ENCODE data around the gene KRTAP1-4.
"Not testable (repeated sequence)": the region's sequence is repeated elsewhere in the genome, so short reads cannot be mapped to it uniquely, and the experiment has no call there.

The KRTAP1-4 gene

DNA sequence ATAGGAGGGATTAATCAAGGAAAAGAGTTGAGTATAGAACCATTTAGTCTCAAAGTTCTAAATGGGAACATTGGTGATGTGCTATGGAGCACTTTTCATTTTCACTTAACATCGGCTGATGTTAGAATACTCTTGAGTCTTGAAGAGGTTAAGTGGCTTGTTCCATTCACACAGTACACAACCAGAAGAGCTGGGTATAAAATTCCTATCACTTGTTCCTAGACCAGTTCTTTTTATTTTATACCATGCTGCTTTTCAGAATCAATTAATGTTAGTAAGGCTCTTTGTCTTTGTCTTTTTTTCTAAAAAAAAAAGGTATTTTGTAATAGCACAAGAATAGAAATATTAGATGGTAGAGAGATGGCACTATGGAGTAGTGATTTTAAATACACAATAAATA, 13.0 kb upstream of the KRTAP1-4 start:
- Histone ChIP-seq H3K4me3 (no peak overlapping the region), H3K27ac (no peak overlapping the region)
- TF ChIP-seq, protein P1, sequence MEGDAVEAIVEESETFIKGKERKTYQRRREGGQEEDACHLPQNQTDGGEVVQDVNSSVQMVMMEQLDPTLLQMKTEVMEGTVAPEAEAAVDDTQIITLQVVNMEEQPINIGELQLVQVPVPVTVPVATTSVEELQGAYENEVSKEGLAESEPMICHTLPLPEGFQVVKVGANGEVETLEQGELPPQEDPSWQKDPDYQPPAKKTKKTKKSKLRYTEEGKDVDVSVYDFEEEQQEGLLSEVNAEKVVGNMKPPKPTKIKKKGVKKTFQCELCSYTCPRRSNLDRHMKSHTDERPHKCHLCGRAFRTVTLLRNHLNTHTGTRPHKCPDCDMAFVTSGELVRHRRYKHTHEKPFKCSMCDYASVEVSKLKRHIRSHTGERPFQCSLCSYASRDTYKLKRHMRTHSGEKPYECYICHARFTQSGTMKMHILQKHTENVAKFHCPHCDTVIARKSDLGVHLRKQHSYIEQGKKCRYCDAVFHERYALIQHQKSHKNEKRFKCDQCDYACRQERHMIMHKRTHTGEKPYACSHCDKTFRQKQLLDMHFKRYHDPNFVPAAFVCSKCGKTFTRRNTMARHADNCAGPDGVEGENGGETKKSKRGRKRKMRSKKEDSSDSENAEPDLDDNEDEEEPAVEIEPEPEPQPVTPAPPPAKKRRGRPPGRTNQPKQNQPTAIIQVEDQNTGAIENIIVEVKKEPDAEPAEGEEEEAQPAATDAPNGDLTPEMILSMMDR (IDR thresholded peaks at IDR 0.05) = no peak
- no peak for DNase-seq (ENCODE audit: low spot score)

DNA sequence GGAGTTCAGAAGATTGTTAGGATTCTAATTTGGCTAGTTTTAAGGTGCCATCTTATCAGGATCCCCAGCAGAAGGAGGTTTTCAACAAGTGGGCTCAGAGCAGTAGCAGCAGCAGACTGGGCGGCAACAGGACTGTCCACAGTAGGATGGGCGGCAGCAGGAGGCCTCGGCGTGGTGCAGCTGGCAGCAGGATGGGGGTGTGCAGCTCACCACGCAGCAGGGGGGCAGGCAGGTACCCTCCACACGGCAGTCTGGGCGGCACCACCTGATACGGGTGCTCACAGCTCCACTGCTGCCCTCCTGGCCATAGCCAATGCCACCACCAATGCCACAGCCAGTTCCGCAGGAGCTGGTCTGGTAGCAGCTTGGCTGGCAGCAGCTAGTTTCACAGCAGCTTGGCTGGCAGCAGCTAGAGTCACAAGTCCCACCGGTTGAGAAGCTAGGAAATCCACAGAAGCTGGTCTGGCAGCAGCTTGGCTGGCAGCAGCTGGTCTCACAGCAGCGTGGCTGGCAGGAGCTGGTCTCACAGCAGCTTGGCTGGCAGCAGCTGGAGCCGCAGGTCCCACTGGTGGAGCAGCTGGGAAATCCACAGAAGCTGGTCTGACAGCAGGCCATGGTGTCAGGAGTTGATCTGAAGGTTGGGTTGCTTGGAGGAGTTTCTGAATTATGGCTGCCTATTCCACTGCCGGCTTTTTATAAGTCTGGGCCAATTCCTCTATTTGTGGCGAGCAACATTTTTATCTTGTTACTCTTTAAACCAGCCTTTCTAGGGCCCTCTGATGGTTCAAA, 11.0 kb upstream of the KRTAP1-4 start, which contains the start of gene KRTAP1-1:
TSS of gene KRTAP1-1 (minus strand) at position 668 of the 789 bp plus-strand sequence. CDS start at position 615, 53 bp downstream.
- not testable (repeated sequence) for H3K4me3 ChIP-seq; DNase-seq (ENCODE audit: low spot score); H3K27ac ChIP-seq

DNA sequence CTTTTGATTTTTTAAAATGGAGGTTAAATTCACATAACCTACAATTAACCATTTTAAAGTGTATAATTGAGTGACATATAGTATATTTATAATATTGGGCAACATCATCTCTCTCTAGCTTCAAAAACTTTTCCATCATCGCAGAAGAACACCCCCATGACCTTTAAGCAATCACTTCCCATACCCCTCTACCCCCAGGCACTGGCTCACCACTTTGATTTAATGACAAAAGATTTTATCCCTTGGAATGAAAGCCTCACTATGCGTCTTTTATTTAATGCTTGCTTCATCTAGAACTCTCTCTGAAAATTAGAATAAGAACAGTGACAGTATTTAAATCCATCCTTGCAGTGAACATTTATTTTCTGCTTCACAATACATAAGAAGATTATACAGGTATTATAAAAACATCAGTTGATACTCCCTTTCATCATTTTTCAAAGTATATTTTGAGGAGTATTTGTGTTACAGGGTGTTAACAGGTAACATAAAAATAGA, 7.9 kb upstream of the KRTAP1-4 start:
- Histone ChIP-seq H3K27ac (no peak overlapping the region), H3K4me3 (no peak overlapping the region)
- no peak for DNase-seq (ENCODE audit: low spot score)
- TF ChIP-seq, protein P1 (IDR thresholded peaks at IDR 0.05) = no peak

DNA sequence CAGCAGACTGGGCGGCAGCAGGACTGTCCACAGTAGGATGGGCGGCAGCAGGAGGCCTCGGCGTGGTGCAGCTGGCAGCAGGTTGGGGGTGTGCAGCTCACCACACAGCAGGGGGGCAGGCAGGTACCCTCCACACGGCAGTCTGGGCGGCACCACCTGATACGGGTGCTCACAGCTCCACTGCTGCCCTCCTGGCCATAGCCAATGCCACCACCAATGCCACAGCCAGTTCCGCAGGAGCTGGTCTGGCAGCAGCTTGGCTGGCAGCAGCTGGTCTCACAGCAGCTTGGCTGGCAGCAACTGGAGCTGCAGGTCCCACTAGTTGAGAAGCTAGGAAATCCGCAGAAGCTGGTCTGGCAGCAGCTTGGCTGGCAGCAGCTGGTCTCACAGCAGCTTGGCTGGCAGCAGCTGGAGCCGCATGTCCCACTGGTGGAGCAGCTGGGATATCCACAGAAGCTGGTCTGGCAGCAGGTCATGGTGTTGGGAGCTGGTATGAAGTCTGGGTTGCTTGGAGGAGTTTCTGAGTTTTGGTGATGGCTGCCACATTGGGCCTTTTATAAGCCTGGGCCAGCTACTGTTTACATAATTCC, 4.4 kb upstream of the KRTAP1-4 start, which contains the start of gene KRTAP1-3:
TSS of gene KRTAP1-3 (minus strand) at position 529 of the 590 bp plus-strand sequence. CDS start at position 476, 53 bp downstream.
- not testable (repeated sequence) for H3K27ac ChIP-seq; DNase-seq (ENCODE audit: low spot score)

DNA sequence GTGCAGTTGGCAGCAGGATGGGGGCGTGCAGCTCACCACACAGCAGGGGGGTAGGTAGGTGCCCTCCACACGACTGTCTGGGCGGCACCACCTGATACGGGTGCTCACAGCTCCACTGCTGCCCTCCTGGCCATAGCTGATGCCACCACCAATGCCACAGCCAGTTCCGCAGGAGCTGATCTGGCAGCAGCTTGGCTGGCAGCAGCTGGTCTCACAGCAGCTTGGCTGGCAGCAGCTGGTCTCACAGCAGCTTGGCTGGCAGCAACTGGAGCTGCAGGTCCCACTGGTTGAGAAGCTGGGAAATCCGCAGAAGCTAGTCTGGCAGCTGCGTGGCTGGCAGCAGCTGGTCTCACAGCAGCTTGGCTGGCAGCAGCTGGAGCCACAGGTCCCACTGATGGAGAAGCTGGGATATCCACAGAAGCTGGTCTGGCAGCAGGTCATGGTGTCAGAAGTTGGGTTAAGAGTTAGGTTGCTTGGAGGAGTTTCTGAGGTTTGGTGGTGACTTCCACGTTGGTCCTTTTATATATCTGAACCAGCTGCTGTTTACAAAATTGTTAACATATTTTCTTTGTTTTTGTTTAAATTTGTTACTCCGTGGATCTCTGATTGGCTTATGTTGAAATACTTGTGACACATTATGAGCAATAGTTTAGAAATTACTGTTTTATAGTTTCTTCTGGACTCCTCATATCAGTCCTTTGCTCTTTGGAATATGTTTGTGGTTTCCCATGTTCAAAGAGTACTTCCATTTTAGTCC, 3.1 kb downstream of the KRTAP1-4 start, which contains the start of gene KRTAP1-5:
TSS of gene KRTAP1-5 (minus strand) at position 494 of the 757 bp plus-strand sequence. CDS start at position 441, 53 bp downstream.
- H3K27ac ChIP-seq = no peak within 1 kb of the TSS
- TF ChIP-seq, protein P1 (IDR thresholded peaks at IDR 0.05) = no peak
- DNase-seq (ENCODE audit: low spot score) = no peak
- no peak within 1 kb of the TSS for H3K4me3 ChIP-seq

More for the DNA sequence above, 4.4 kb upstream of the KRTAP1-4 start, which contains the start of gene KRTAP1-3:
- H3K4me3 ChIP-seq = not testable (repeated sequence)

DNA sequence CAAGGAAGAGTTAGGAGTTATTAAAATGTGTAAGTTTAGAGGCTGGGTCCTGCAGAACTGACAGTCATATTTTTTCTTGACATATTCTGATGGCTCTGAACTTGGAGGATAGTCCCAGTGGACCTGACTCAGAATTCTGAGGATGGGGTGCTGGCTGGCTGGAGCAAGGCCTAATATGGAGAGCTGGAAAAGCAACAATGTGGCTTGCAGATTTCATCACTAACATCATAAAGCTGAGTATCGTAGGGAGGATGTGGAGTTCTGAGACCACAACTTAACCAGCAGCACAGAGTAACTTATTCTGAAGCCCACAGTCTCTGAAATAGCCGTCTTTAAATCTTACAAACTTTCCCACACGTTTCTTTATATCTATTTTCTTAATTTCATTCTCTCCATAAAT, 5.3 kb downstream of the KRTAP1-4 start:
- Histone ChIP-seq H3K4me3 (no peak overlapping the region), H3K27ac (no peak overlapping the region)
- no peak for DNase-seq (ENCODE audit: low spot score)
- TF ChIP-seq, protein P1 (IDR thresholded peaks at IDR 0.05) = no peak

DNA sequence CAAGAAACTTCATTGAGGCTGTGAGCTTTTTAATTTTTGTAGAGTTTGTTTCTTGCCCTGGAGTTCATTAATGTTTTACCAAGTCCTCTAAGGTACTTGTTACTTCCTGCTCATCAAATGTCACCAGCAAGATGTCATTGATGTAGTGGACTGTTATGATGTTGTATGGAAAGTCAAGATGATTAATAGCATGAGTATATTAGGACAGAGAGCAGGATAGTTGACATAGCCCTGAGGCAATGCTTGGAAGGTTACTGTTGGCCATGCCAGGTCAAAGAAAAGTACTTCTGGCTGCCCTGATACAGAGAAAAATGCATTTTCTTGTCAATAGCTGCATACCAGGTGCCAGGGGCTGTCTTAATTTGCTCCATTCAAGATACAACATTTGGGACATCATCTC, 9.7 kb downstream of the KRTAP1-4 start:
- H3K27ac ChIP-seq = no peak overlapping the region
- DNase-seq (ENCODE audit: low spot score) = no peak
- no peak overlapping the region for H3K4me3 ChIP-seq
- TF ChIP-seq, protein P1 (IDR thresholded peaks at IDR 0.05) = no peak
